Brain microvascular endothelial cell (primary cell): ENCODE data around the gene KIF6.

ENCODE experiments used
- DNase-seq: peaks from one replicate; pipeline ENCODE4 v3.0.0-alpha.2; 2020
- H3K27ac ChIP-seq: fragments of 250-450 bp; sonication (Bioruptor Pico); 2 replicates; pipeline ENCODE4 v1.5.1; 2020; ENCODE audit warnings: mild to moderate bottlenecking, moderate library complexity
- H3K27me3 ChIP-seq: fragments of 250-450 bp; sonication (Bioruptor Pico); replicated peaks from 2 replicates; pipeline ENCODE4 v1.5.1; 2020; ENCODE audit warnings: mild to moderate bottlenecking
- H3K36me3 ChIP-seq: fragments of 250-450 bp; sonication (Bioruptor Pico); replicated peaks from 2 replicates; pipeline ENCODE4 v1.5.1; 2020; ENCODE audit warnings: mild to moderate bottlenecking
- H3K4me3 ChIP-seq: 2 replicates; pipeline ENCODE4 v1.5.1; 2011; ENCODE audit warnings: low read depth, mild to moderate bottlenecking, control low read depth, low read length, moderate library complexity
- in situ Hi-C: cut with HindIII; loops from 2 replicates; pipeline ENCODE4 v1.10.0; 2017; ENCODE audit warnings: low sequenced_read_pairs, low pct_ligation_motif_present
- TF ChIP-seq, protein P1 (sequence below): IDR thresholded peaks from 2 replicates; pipeline ENCODE4 v1.5.1; 2011; ENCODE audit warnings: low read depth, mild to moderate bottlenecking, moderate library complexity, low read length, control low read depth, inconsistent platforms; ENCODE audit errors: missing control alignments

KIF6 gene

DNA sequence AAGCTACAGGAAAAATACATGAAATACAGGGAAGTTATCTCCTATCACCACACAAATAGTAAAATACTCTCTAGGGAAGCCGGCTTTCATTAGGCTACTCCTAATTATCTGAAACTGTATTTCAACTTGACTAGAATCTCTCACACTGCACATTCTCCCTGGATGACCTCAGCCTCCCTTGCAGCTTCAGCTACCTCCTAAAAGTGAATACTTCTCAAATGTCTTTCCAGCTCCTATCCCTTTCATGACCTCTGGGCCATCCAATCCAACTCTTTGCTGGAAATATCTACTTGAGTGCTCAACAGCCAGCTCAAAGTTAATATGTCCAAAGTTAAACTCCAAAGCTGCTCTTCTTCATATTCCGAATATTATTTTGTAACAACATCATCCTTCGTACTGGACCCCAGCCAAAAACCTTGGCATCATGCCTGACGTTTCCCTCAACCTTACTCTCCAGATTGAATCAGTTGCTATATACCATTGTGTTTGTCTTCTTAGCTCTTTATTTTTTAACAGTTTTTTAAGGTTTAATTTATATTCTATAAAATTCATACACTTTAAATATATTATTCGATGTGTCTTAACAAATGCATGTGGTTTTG lies 29.4 kb upstream of the KIF6 start:
- no peak for DNase-seq
- no peaks in the 10 kb centered on the region for H3K36me3 ChIP-seq
- TF ChIP-seq, protein P1, sequence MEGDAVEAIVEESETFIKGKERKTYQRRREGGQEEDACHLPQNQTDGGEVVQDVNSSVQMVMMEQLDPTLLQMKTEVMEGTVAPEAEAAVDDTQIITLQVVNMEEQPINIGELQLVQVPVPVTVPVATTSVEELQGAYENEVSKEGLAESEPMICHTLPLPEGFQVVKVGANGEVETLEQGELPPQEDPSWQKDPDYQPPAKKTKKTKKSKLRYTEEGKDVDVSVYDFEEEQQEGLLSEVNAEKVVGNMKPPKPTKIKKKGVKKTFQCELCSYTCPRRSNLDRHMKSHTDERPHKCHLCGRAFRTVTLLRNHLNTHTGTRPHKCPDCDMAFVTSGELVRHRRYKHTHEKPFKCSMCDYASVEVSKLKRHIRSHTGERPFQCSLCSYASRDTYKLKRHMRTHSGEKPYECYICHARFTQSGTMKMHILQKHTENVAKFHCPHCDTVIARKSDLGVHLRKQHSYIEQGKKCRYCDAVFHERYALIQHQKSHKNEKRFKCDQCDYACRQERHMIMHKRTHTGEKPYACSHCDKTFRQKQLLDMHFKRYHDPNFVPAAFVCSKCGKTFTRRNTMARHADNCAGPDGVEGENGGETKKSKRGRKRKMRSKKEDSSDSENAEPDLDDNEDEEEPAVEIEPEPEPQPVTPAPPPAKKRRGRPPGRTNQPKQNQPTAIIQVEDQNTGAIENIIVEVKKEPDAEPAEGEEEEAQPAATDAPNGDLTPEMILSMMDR = no peak
- no peak overlapping the region for H3K4me3 ChIP-seq
- in situ Hi-C loops = no loop called here
- H3K27me3 ChIP-seq = no peaks in the 10 kb centered on the region
- no peak overlapping the region for H3K27ac ChIP-seq

DNA sequence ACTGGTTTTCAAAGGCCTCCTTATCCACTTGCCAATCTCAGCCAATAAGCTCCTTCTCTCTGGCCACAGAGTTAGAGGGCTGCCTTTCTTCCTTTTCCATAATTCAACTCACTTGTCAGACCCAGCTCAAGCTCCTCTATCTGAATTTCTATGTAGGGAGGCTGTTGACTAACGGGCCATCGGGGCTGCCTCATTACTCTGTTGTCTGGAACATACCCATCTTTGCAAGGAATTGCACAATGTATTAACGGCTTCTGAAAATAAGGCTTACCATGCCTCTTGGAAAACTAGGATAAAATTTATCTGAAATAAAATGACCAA lies 28.5 kb upstream of the KIF6 start:
- Histone ChIP-seq H3K27ac (no peak overlapping the region), H3K36me3 (no peaks in the 10 kb centered on the region), H3K27me3 (no peaks in the 10 kb centered on the region), H3K4me3 (no peak overlapping the region)
- DNase-seq = no peak
- in situ Hi-C loops = no loop called here
- TF ChIP-seq, protein P1 = no peak

DNA sequence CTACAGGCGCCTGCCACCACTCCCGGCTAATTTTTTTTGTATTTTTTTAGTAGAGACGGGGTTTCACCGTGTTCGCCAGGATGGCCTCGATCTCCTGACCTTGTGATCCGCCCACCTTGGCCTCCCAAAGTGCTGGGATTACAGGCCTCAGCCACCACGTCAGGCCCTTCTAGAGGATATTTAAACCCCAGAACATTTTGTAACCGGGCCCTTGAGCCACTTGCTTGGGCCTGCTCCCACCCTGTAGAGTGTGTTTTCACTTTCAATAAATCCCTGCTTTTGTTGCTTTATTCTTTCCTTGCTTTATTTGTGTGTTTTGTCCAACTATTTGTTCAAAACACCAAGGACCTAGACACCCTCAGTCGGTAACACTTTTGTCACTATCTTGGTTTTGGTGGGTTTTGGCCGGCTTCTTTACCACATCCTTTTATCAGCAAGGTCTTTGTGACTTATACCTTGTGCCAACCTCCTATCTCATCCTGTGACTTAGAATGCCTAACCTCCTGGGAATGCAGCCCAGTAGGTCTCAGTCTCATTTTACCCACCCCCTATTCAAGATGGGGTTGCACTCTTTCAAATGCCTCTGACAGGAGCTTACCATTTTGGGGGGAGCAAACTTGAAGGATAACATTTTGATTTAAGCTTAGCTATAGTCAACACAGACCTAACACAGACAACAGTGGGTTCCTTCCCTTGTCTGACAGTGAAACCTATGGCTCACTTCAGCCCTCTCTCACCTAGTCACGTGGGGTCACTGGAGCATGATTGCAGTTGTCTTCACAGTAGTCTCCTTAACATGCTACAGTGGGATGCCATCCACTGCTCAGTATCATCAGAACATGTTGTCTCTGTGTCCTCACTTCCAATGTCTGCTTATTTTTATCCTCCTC lies 27.9 kb upstream of the KIF6 start:
- no peaks in the 10 kb centered on the region for H3K27me3 ChIP-seq
- in situ Hi-C loops = no loop called here
- H3K27ac ChIP-seq = no peak overlapping the region
- DNase-seq = no peak
- H3K4me3 ChIP-seq = no peak overlapping the region
- TF ChIP-seq, protein P1 = no peak
- no peaks in the 10 kb centered on the region for H3K36me3 ChIP-seq

DNA sequence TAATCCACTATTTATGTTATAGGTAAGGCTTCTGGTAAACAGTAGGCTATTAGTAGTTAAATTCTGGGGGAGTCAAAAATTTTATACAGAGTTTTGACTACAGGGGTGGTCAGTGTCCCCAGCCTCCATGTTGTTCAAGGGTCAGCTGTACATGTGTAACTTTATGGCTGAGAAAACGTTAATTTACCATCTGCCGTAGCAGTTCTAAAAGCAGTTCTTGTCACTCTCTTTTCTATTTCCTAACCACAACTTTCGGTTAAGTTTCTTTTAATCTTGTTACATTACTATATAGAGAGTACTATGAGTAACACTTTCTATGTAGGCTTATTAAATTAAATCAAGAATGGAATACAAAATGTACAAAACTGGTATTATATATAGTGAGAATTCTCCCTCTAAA lies 21.6 kb upstream of the KIF6 start:
- Histone ChIP-seq H3K36me3 (no peaks in the 10 kb centered on the region), H3K27ac (no peak overlapping the region), H3K27me3 (no peaks in the 10 kb centered on the region), H3K4me3 (no peak overlapping the region)
- no peak for DNase-seq
- in situ Hi-C loops = no loop called here
- TF ChIP-seq, protein P1 = no peak

DNA sequence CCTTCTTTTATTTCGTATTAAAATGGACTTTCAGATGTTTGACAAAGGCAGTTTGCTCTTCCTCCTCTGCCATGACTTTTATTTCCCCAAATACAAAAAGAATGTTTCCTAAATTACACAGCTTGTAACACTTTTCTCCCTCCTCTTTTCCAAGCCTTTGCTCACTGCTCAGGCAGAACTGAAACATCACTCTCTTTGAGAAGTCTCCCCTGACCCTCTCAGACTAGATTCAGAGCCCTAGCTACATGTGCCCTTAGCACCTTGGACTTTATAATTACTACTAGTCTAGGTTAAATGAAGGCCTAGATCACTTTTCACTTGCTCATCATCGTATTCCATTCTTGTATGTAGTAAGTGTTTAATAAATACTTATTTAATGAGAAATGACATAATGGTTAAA lies 8.5 kb upstream of the KIF6 start:
- TF ChIP-seq, protein P1 = no peak
- in situ Hi-C loops = no loop called here

More for the DNA sequence above, 8.5 kb upstream of the KIF6 start:
- no peak overlapping the region for H3K4me3 ChIP-seq
- H3K27me3 ChIP-seq = no peaks in the 10 kb centered on the region
- no peak overlapping the region for H3K27ac ChIP-seq
- no peak for DNase-seq
- no peaks in the 10 kb centered on the region for H3K36me3 ChIP-seq
